MM.1S (cell line): ENCODE results near the gene STAP1.

Experiments
- DNase-seq: peaks from one replicate; pipeline ENCODE4 v3.0.0-alpha.2; 2015
- H2AFZ ChIP-seq: fragments of 300-600 bp; sonication (generic); 2 replicates; pipeline ENCODE4 v1.6.0; 2016; ENCODE audit warnings: antibody characterized with exemption, low read length
- H3F3A ChIP-seq: fragments of 300-600 bp; sonication (generic); 2 replicates; pipeline ENCODE4 v1.6.1; 2016; ENCODE audit warnings: mild to moderate bottlenecking, antibody characterized with exemption, low read length, moderate library complexity, mixed read lengths; ENCODE audit not compliant: insufficient read depth
- H3K27ac ChIP-seq: fragments of 300-600 bp; sonication (generic); 2 replicates; pipeline ENCODE4 v1.5.1; 2016; ENCODE audit warnings: mild to moderate bottlenecking, low read length
- H3K27me3 ChIP-seq: fragments of 300-600 bp; sonication (generic); replicated peaks from 2 replicates; pipeline ENCODE4 v1.6.0; 2016; ENCODE audit warnings: low read length; ENCODE audit not compliant: insufficient read depth
- H3K36me3 ChIP-seq: fragments of 300-600 bp; sonication (generic); replicated peaks from 2 replicates; pipeline ENCODE4 v1.6.1; 2016; ENCODE audit warnings: mild to moderate bottlenecking, low read length, mixed read lengths; ENCODE audit not compliant: insufficient read depth
- H3K4me1 ChIP-seq: fragments of 300-600 bp; sonication (generic); 2 replicates; pipeline ENCODE4 v1.6.1; 2016; ENCODE audit warnings: low read length, mixed read lengths
- H3K4me2 ChIP-seq: fragments of 300-600 bp; sonication (generic); 2 replicates; pipeline ENCODE4 v1.6.0; 2016; ENCODE audit warnings: low read depth, low read length
- H3K4me3 ChIP-seq: fragments of 300-600 bp; sonication (generic); 2 replicates; pipeline ENCODE4 v1.5.1; 2016; ENCODE audit warnings: low read length, mixed read lengths
- H3K79me2 ChIP-seq: fragments of 300-600 bp; sonication (generic); 2 replicates; pipeline ENCODE4 v1.6.1; 2016; ENCODE audit warnings: mixed run types, low read length, mixed read lengths
- H3K9ac ChIP-seq: fragments of 300-600 bp; sonication (generic); 2 replicates; pipeline ENCODE4 v1.6.1; 2016; ENCODE audit warnings: low read length, mixed read lengths
- H3K9me2 ChIP-seq: fragments of 300-600 bp; sonication (generic); replicated peaks from 2 replicates; pipeline ENCODE4 v1.6.1; 2016; ENCODE audit warnings: mild to moderate bottlenecking, low read length, mixed read lengths; ENCODE audit not compliant: insufficient read depth
- H3K9me3 ChIP-seq: fragments of 300-600 bp; sonication (generic); replicated peaks from 2 replicates; pipeline ENCODE4 v1.6.1; 2016; ENCODE audit warnings: mild to moderate bottlenecking, low read length, mixed read lengths; ENCODE audit not compliant: insufficient read depth
- H4K20me1 ChIP-seq: fragments of 300-600 bp; sonication (generic); 2 replicates; pipeline ENCODE4 v1.6.1; 2016; ENCODE audit warnings: mild to moderate bottlenecking, low read length, moderate library complexity, mixed read lengths; ENCODE audit not compliant: insufficient read depth
- EZH2 ChIP-seq: fragments of 300-600 bp; sonication (generic); optimal IDR thresholded peaks from 2 replicates; pipeline ENCODE3; 2017; ENCODE audit warnings: low read depth, mild to moderate bottlenecking, antibody characterized with exemption, low read length, mixed read lengths
- EZH2phosphoT487 ChIP-seq: fragments of 300-600 bp; sonication (generic); IDR thresholded peaks from 2 replicates; pipeline ENCODE4 v1.6.1; 2018; ENCODE audit warnings: antibody characterized with exemption, low read length
- TF ChIP-seq, protein P1 (sequence below): fragments of 300-600 bp; sonication (generic); IDR thresholded peaks from 2 replicates; pipeline ENCODE4 v1.5.1; 2016; ENCODE audit warnings: antibody characterized with exemption, low read length, mixed read lengths

The STAP1 gene

DNA sequence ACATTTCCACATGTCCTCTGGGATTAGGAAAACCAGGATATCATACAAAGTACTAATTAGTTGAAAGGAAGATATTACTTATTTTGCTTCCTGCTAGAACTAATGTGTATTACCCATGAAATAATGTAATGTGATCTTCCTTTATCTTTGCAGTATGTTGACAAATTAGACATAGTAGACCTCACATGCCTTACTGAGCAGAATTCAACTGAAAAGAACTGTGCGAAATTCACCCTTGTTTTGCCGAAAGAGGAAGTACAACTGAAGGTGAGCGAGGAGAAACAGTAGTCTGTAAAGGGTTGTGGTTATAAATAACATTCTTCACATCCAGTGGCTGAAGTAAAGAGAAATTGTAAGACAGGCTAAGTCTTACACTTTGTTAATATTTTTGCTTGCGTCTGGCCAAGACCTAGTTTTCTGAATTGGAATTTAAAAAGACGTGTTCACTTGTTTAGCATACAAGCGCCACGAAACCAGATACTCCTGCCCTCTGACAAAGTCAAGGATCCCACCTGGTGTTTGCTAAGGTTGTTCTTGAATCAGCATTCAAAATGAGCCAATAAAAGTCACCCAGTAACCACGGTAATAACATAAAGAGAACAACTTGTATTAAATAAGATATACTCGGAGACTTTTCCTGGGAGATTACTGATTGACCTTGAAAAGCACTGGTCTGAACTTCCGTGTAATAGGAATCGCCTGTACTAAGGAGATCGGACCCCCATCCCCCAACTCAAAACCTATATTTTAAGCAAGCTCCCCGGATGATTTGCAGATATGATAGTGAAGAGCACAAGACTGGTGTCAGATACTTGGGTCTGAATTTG lies 16.9 kb downstream of the STAP1 start:
- Histone ChIP-seq H3K9me2 (no peaks in the 10 kb centered on the region), H3K4me3 (peak overlapping the region; percentile 56), H3K36me3 (no peaks in the 10 kb centered on the region), H3K79me2 (no peaks in the 10 kb centered on the region), H3K4me2 (peak overlapping the region; percentile 90), H3K9me3 (no peaks in the 10 kb centered on the region), H2AFZ (peak overlapping the region; percentile 91), H3F3A (peaks cover 16% of the 10 kb centered on the region; the same call in 1 of the 2 replicates), H3K4me1 (peaks cover 24% of the 10 kb centered on the region), H4K20me1 (no peaks in the 10 kb centered on the region), H3K27ac (peak overlapping the region; percentile 86), H3K27me3 (no peaks in the 10 kb centered on the region), H3K9ac (peak overlapping the region; percentile 54)
- TF ChIP-seq EZH2 (no peak), EZH2phosphoT487 (no peak)
- TF ChIP-seq, protein P1, sequence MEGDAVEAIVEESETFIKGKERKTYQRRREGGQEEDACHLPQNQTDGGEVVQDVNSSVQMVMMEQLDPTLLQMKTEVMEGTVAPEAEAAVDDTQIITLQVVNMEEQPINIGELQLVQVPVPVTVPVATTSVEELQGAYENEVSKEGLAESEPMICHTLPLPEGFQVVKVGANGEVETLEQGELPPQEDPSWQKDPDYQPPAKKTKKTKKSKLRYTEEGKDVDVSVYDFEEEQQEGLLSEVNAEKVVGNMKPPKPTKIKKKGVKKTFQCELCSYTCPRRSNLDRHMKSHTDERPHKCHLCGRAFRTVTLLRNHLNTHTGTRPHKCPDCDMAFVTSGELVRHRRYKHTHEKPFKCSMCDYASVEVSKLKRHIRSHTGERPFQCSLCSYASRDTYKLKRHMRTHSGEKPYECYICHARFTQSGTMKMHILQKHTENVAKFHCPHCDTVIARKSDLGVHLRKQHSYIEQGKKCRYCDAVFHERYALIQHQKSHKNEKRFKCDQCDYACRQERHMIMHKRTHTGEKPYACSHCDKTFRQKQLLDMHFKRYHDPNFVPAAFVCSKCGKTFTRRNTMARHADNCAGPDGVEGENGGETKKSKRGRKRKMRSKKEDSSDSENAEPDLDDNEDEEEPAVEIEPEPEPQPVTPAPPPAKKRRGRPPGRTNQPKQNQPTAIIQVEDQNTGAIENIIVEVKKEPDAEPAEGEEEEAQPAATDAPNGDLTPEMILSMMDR = no peak
- peak; percentile 83 for DNase-seq

DNA sequence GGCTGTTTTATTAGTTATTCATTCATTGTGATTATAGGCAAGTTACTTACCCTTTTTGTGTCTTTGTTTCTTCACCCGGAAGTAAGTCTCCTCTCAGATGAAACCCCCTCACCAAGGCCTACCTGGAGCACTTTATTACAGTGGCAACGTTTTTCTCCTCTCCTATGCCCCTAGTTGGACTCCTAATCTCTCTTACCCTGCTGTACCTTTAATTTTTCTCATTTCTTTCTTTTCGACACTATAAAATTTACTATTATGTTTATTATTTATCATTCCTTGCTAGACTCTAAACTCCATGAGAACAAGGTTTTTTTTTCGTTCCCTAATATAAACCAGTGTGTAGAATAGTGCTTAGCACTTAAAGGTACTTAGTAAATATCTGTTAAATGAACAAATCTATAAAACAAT lies 17.5 kb downstream of the STAP1 start:
- no peaks in the 10 kb centered on the region for H3K36me3 ChIP-seq
- H3K9me2 ChIP-seq = no peaks in the 10 kb centered on the region
- H3K9ac ChIP-seq = peak overlapping the region; percentile 54
- peak overlapping the region; percentile 86 for H3K27ac ChIP-seq
- no peaks in the 10 kb centered on the region for H4K20me1 ChIP-seq
- H3K4me3 ChIP-seq = peak overlapping the region; percentile 56
- peak overlapping the region; percentile 91 for H2AFZ ChIP-seq
- H3K27me3 ChIP-seq = no peaks in the 10 kb centered on the region
- no peaks in the 10 kb centered on the region for H3K79me2 ChIP-seq
- H3K9me3 ChIP-seq = no peaks in the 10 kb centered on the region
- TF ChIP-seq EZH2 = no peak
- TF ChIP-seq, protein P1 = no peak
- no peak for TF ChIP-seq EZH2phosphoT487
- H3F3A ChIP-seq = peaks cover 16% of the 10 kb centered on the region; the same call in 1 of the 2 replicates
- H3K4me1 ChIP-seq = peaks cover 24% of the 10 kb centered on the region
- no peak for DNase-seq
- peak overlapping the region; percentile 90 for H3K4me2 ChIP-seq

DNA sequence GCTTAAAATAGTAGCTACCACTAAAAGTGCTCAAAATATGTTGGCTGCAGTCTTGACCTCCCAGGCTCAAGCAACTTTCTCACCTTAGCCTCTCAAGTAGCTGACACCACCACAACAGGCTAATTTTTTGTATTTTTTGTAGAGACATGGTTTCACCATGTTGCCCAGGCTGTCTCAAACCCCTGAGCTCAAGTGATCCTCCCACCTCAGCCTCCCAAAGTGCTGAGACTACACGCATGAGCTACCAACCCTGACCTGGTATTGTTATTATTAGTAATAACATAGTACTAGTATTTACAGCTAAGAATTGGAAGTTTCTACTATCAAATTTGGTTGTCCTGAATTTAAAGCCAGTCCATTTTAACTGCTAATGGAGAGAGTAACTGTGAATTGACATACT lies 18.0 kb downstream of the STAP1 start:
- Histone ChIP-seq H3K9ac (peak overlapping the region; percentile 54; the same call in 1 of the 2 replicates), H3K4me1 (peaks cover 26% of the 10 kb centered on the region), H3K9me3 (no peaks in the 10 kb centered on the region), H3K79me2 (no peaks in the 10 kb centered on the region), H3K4me2 (peak overlapping the region; percentile 90; the same call in 1 of the 2 replicates), H2AFZ (peak overlapping the region; percentile 91; the same call in 1 of the 2 replicates), H4K20me1 (no peaks in the 10 kb centered on the region), H3K36me3 (no peaks in the 10 kb centered on the region), H3F3A (peaks cover 16% of the 10 kb centered on the region; the same call in 1 of the 2 replicates), H3K27ac (peak overlapping the region; percentile 86), H3K4me3 (no peak overlapping the region), H3K27me3 (no peaks in the 10 kb centered on the region), H3K9me2 (no peaks in the 10 kb centered on the region)
- DNase-seq = peak; percentile 32
- no peak for TF ChIP-seq EZH2phosphoT487

DNA sequence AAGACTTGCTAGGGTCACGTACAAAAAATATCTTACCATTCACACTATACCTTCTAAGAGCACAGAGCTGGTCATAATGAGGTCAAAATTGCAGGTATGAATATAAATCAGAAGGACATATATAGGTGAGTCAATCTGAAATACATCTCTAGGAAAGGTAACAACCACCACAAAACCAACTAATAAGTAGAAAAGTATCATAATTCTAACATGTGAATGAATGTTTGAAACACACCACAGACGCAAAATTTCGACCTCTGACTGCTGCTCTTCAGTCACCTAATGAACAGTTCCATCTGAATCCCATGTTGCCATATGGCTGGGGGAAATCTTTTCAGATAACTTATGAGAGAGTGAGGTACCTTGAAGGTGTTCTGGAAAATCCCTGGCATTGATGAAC lies 22.1 kb downstream of the STAP1 start:
- H3K9me3 ChIP-seq = no peaks in the 10 kb centered on the region
- no peak overlapping the region for H2AFZ ChIP-seq
- no peaks in the 10 kb centered on the region for H4K20me1 ChIP-seq
- no peaks in the 10 kb centered on the region; the same call in 1 of the 2 replicates for H3K9me2 ChIP-seq
- H3F3A ChIP-seq = peaks cover 9% of the 10 kb centered on the region; the same call in 1 of the 2 replicates
- TF ChIP-seq, protein P1 = no peak
- TF ChIP-seq EZH2phosphoT487 (no peak), EZH2 (no peak)
- H3K36me3 ChIP-seq = no peaks in the 10 kb centered on the region
- H3K4me2 ChIP-seq = no peak overlapping the region
- no peak for DNase-seq
- no peak overlapping the region for H3K4me3 ChIP-seq
- H3K27ac ChIP-seq = no peak overlapping the region
- no peaks in the 10 kb centered on the region for H3K79me2 ChIP-seq
- H3K4me1 ChIP-seq = peaks cover 19% of the 10 kb centered on the region
- H3K9ac ChIP-seq = no peak overlapping the region
- H3K27me3 ChIP-seq = no peaks in the 10 kb centered on the region
